Colonic mucosa (tissue), 4 donors: ENCODE measurements around the gene NBEA. TPM values are rescaled to one million over a fixed set of nuclear protein-coding genes. Genes with fewer than 3 reads are reported as not detected.

ENCODE experiments used
- DNase-seq: peaks from one replicate; pipeline ENCODE4 v3.0.0-alpha.2; 2020
- H3K27ac ChIP-seq: fragments of 200-600 bp; one replicate; pipeline ENCODE4 v1.8.0; 2021
- H3K27me3 ChIP-seq: fragments of 200-600 bp; one replicate; pipeline ENCODE4 v1.8.0; 2021
- H3K36me3 ChIP-seq: fragments of 200-600 bp; one replicate; pipeline ENCODE4 v1.8.0; 2021
- H3K4me1 ChIP-seq: fragments of 200-600 bp; one replicate; pipeline ENCODE4 v1.8.0; 2021; ENCODE audit warnings: mild to moderate bottlenecking
- H3K4me3 ChIP-seq: fragments of 200-600 bp; one replicate; pipeline ENCODE4 v1.8.0; 2021
- H3K9ac ChIP-seq, 2 donors: one replicate each; pipeline ENCODE4 v1.7.0; 2013; ENCODE audit warnings: control low read depth in 2 of 2, low read depth in 2 of 2, low read length in 2 of 2
- H3K9me3 ChIP-seq: fragments of 200-600 bp; one replicate; pipeline ENCODE4 v1.8.0; 2021
- CTCF ChIP-seq: fragments of 200-600 bp; IDR thresholded peaks from one replicate; pipeline ENCODE4 v1.8.0; 2022; ENCODE audit warnings: antibody characterized with exemption, mild to moderate bottlenecking
- intact Hi-C: fragments of 100-400 bp; cut with DNase I; formaldehyde crosslinking; loops from one replicate; pipeline ENCODE4 v1.14.1; 2022
- total RNA-seq, 2 donors: library from RNA; stranded (reverse); fragmentation: NEBNext Ultra II Directional in 1 of 2; extraction: Animal tissue kit (Norgen Biotek cat#: 25700) in 1 of 2; gene quantifications; one replicate each; pipeline ENCODE4 v1.2.1, GENCODE V29; 2021
- donor health status: healthy.
- donor health status: DM: no; HTN: no; CAD: no.
- donor health status: DM: no; HTN: no; CAD: no.

The NBEA gene
- total RNA-seq, 2 donors from 2014 or later = 1.9 to 5.5 TPM

- intact Hi-C loops = no loop called here
- no peak overlapping the region for H3K27ac ChIP-seq
Measured at GRCh38 chr13:35162420-35162819, 220.3 kb downstream of the NBEA start.

GRCh38 chr13:35163674-35164073, 221.6 kb downstream of the NBEA start:
- no peaks in the 10 kb centered on the region for H3K36me3 ChIP-seq
- no peaks in the 10 kb centered on the region for H3K9me3 ChIP-seq
- no peak overlapping the region for H3K27ac ChIP-seq
- intact Hi-C loops = no loop called here
- no peak for TF ChIP-seq CTCF
- H3K4me3 ChIP-seq = no peak overlapping the region
- DNase-seq = no peak
- H3K9ac ChIP-seq = no peak overlapping the region
- no peaks in the 10 kb centered on the region for H3K4me1 ChIP-seq
- no peaks in the 10 kb centered on the region for H3K27me3 ChIP-seq

More at GRCh38 chr13:35162420-35162819, 220.3 kb downstream of the NBEA start:
- no peak overlapping the region for H3K9ac ChIP-seq
- no peak overlapping the region for H3K4me3 ChIP-seq
- H3K27me3 ChIP-seq = no peaks in the 10 kb centered on the region
- H3K9me3 ChIP-seq = no peaks in the 10 kb centered on the region
- no peak for DNase-seq
- no peaks in the 10 kb centered on the region for H3K36me3 ChIP-seq
- TF ChIP-seq CTCF = no peak
- no peaks in the 10 kb centered on the region for H3K4me1 ChIP-seq

GRCh38 chr13:35164324-35164932, 222.4 kb downstream of the NBEA start:
- Histone ChIP-seq H3K27me3 (no peaks in the 10 kb centered on the region), H3K4me1 (no peaks in the 10 kb centered on the region), H3K9me3 (no peaks in the 10 kb centered on the region), H3K9ac (no peak overlapping the region), H3K27ac (no peak overlapping the region), H3K4me3 (no peak overlapping the region), H3K36me3 (no peaks in the 10 kb centered on the region)
- intact Hi-C loops = no loop called here
- peak; percentile 62 for TF ChIP-seq CTCF
- DNase-seq = no peak

GRCh38 chr13:35165205-35165604, 223.1 kb downstream of the NBEA start:
- no peaks in the 10 kb centered on the region for H3K4me1 ChIP-seq
- H3K9ac ChIP-seq = no peak overlapping the region
- no peak overlapping the region for H3K27ac ChIP-seq
- H3K9me3 ChIP-seq = no peaks in the 10 kb centered on the region
- no peaks in the 10 kb centered on the region for H3K27me3 ChIP-seq
- no peak for DNase-seq
- intact Hi-C loops = no loop called here
- H3K36me3 ChIP-seq = no peaks in the 10 kb centered on the region
- no peak overlapping the region for H3K4me3 ChIP-seq
- TF ChIP-seq CTCF = no peak

- H3K4me1 ChIP-seq = no peaks in the 10 kb centered on the region
- H3K9ac ChIP-seq = no peak overlapping the region
- no peak for TF ChIP-seq CTCF
- intact Hi-C loops = no loop called here
- no peaks in the 10 kb centered on the region for H3K36me3 ChIP-seq
- no peak for DNase-seq
- no peaks in the 10 kb centered on the region for H3K27me3 ChIP-seq
- H3K27ac ChIP-seq = no peak overlapping the region
- H3K9me3 ChIP-seq = no peaks in the 10 kb centered on the region
- H3K4me3 ChIP-seq = no peak overlapping the region
Measured at GRCh38 chr13:35179494-35179893, 237.4 kb downstream of the NBEA start.
